NCI-H128 (cell line): ENCODE measurements around the gene SLAMF6.
"Not testable (repeated sequence)": the region's sequence is repeated elsewhere in the genome, so short reads cannot be mapped to it uniquely, and the experiment has no call there.

Experiments used
- DNase-seq: peaks from one replicate; lab custom pipeline; 2025; ENCODE audit not compliant: unreplicated experiment; lab: John Stamatoyannopoulos, UW

The SLAMF6 gene

DNA sequence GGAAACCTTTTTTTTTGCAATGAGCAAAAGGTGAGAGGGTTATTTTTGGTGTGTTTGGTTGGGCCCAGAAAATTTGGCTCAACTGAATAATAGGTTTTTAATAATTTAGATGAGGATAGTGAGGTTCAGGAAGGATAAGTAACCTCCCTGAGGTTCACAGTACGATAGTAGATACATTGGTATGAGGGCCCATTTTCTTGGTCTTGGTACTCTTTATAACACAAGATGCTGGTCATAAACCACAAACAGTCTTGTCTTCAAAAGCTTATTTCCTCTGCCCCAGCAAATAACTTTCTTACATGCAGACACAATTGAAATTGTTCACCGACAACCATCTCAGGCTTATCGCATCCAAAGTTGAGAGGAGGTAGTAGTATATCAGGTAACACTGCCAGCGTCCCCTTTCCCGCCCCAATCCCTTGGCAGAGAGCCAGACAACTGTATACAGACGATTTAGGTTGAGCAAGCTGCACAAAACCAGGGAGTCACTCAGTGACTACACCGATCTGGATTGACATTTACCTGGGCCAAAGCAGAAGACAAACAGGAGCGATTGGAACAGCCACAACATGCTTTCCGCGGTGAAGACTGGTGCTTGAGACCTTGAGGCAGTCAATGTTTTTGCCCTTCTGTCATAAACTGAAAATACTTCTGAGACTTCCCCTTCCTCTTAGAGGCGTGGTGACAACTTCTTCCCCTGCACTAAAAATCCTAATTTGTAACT, at the start of gene SLAMF6:
Gene SLAMF6, minus strand, starts transcription at position 634 of the 724 bp plus-strand sequence. Its CDS starts 63 bp downstream, at position 571.
- no peak for DNase-seq

- DNase-seq, result no peak
Measured at GRCh38 chr1:160570840-160571239, 47.8 kb upstream of the SLAMF6 start.

DNA sequence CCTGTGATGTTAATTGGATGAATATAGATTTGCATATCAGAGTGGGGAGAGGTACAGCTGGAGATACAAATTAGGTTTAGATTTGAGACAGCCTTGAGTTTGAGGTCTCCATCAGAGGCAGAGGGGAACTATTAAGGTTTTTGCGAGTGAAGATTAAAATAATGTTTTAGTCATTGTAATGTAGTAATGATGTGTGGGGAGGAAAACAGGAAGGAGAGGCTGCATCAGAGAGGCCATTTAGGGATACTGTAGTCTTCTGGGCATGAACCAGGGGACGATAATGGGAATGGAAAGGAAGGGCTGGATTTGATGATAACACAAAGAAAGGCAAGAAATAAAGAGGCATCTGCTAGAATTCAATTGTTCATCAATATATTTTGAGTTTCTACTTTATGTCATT, 46.8 kb upstream of the SLAMF6 start:
- no peak for DNase-seq

DNA sequence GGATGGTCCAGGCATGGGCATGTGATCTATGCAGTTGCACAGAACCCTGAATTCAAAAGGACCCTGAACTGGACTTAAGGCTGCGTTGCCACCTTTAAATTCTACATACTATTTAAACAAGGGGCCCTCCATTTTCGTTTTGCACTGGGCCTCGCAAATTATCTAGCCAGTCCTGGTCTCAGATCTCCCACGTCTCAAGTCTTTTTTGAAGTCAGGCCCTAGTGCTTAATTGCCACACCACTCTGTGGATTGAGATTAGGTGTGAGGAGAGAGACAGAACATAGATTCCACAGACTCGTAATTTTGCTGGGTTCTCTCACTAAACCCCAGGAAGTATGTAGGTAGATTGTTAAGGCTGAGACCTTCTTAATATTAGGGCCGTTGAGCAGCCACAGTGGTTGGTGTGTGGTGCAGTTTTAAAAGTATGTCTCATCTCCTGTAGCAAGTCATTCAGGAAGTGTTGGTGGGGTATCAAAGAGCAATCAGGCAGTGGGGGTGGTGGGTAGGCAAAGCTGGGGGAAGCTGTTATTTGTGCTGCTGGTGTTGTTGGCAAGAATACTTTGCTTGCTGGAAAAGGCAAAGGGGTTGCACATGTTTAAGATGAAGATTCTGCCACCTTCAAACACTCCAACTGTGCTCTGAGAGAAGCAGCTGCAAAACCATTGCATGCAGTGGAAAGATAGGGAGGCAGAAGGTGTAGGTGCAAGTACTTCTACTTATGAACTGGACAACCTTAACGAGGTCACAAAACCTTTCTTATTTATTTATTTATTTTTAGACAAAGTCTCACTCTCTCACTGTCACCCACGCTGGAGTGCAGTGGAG, 45.0 kb upstream of the SLAMF6 start:
- no peak for DNase-seq

DNA sequence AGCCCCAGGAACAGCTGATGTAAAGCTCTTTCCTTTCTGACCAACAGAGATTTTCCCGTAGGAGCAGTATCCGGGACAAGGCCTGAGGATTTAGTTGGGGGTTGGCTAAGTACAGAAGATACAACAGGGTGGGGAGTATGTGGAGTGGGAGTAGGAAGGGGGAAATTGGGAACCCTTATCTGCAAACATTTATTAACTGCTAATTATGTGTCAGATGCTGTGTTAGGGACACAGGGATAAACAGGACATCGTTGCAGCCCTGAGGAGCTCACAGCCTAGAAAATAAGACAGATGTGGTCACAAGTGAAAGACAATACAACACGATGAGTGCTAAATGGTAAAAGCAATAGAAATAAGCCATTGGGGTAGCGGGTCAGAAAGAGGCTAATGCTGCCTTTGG, 44.3 kb upstream of the SLAMF6 start:
- no peak for DNase-seq

DNA sequence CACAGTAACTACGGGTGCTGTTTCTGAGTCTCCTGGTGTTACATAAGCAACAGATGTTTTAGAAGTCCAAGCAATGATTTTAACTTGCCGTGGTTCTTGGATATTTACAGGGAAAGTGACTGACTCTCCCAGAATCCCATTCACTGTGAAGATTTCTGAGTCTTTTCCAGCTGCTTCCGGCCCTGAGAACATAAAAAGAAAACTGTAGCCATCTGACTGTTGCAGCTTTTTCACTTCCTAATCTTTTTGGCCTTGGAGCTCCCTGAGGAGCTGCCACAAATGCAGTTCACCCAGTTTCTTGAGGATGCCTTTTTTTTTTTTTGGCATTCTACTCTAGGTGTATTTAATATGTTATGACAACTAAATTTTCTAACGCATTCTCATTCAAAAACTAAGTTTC, 42.5 kb upstream of the SLAMF6 start:
- no peak for DNase-seq

GRCh38 chr1:160563230-160563629, 40.2 kb upstream of the SLAMF6 start:
- not testable (repeated sequence) for DNase-seq

DNA sequence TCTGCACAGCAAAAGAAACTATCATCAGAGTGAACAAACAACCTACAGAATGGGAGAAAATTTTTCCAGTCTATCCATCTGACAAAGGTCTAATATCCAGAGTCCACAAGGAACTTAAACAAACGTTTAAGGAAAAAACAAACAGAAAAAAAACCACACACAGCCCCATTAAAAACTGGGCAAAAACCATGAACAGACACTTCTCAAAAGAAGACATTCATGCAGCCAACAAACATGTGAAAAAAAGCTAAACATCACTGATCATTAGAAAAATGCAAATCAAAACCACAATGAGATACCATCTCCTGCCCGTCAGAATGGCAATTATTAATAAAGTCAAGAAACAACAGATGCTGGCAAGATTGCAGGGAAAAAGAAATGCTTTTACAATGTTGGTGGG, 39.7 kb upstream of the SLAMF6 start:
- not testable (repeated sequence) for DNase-seq

DNA sequence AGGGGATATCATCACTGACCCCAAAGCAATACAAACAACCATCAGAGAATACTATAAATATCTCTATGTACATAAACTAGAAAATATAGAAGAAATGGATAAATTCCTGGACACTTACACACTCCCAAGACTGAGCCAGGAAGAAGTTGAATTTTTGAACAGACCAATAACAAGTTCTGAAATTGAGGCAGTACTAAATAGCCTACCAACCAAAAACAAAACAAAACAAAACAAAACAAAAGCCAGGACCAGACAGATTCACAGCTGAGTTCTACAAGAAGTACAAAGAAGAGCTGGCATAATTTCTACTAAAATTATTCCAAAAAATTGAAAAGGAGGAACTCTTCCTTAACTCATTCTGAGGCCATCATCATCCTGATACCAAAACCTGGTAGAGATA, 37.8 kb upstream of the SLAMF6 start:
- DNase-seq, result no peak

DNA sequence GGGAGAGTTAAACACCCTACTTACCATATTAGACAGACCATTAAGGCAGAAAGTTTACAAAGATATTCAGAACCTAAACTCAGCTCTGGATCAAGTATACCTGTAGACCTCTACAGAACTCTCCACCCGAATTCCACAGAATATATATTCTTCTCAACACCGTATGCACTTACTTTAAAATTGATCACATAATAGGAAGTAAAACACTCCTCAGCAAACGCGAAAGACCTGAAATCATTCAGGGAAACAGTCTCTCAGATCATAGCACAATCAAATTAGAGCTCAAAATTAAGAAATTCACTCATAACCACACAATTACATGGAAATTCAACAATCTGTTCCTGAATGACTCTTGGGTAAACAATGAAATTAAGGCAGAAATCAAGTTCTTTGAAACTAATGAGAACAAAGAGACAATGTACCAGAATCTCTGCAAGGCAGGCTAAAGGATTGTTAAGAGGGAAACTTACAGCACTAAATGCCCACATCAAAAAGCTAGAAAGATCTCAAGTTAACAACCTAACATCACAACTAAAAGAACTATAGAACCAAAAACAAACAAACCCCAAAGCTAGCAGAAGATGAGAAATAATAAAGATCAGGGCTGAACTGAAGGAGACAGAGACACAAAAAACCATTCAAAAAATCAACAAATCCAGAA, 37.1 kb upstream of the SLAMF6 start:
- no peak for DNase-seq

- not testable (repeated sequence) for DNase-seq
Measured at GRCh38 chr1:160559437-160559836, 36.4 kb upstream of the SLAMF6 start.

DNA sequence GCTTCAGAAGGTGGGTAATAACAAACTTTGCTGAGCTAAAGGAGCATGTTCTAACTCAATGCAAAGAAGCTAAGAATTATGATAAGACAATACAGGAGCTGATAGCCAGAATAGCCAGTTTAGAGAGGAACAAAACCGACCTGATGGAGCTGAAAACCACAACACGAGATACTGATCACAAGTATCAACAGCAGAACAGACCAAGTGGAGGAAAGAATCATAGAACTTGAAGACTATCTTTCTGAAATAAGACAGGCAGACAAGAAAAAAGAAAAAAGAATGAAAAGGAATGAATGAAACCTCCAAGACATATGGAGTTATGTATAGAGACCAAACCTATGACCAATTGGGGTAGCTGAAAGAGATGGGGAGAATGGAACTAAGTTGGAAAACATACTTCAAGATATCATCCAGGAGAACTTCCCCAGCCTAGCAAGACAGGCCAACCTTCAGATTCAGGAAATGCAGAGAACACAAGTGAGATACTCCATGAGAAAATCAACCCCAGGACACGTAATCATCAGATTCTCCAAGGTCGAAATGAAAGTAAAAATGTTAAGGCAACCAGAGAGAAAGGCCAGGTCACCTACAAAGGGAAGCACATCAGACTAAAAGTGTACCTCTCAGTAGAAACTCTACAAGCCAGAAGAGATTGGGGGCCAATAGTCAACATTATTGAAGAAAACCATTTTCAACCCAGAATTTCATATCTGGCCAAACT, 35.8 kb upstream of the SLAMF6 start:
- DNase-seq, result no peak

- no peak for DNase-seq
Measured at GRCh38 chr1:160553778-160554177, 30.7 kb upstream of the SLAMF6 start.

DNA sequence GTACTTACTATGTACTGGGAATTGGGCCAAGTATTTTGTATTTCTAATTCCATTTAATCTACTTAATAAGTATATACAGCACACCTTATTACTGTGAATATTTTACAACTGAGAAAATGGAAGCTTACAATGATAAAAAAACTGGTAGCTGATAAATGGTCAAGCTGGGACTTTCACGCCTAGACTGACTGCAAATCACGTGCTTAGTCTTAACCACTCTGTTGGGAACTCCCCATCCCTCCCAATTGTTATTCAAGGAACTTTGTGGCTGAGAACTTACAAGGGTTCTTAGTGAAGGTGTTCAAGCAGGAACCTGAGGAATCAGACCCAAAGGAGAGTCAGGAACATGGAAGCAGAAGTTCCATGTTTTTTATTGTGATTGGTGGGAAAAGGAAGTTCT, 29.4 kb upstream of the SLAMF6 start:
- DNase-seq, result no peak

- DNase-seq, result no peak
Measured at GRCh38 chr1:160550572-160551034, 27.5 kb upstream of the SLAMF6 start.

- no peak for DNase-seq
Measured at GRCh38 chr1:160549665-160550006, 26.6 kb upstream of the SLAMF6 start.

DNA sequence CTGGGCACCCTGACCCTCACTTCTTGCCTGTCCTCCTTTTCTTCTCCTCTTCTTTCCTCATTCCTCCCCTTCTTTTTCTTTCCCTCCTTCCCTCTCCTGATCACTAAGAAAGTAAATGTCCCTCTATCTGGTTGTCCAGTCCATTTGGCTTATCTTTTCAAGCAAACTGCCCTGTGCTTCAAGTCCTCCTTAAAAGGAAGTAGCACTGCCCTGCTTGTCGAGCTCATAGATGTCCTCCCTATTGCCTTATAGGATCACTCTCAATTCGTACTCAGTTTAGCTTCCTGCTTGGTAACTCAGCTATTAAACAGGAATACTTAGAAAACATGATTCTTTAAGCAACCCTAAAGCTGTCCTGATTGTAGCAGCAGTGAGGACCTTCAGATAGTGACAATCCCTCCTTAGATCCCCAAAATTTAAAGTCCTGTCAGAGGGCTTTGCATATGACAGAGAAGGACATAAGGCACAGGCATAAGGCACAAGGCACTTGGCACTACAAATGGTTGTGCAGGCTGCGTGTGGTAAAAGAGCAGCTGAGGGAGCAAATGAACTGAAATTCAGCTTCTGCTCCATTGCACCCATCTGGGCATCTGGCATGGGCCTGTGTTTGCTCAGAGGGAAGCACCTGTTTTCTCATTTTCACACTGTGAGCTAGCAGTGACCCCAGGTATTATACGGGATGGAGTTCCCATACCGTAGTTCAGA, 26.1 kb upstream of the SLAMF6 start:
- DNase-seq, result no peak

- DNase-seq, result no peak
Measured at GRCh38 chr1:160548183-160548582, 25.1 kb upstream of the SLAMF6 start.

GRCh38 chr1:160547422-160547821, 24.4 kb upstream of the SLAMF6 start:
- DNase-seq, result no peak

GRCh38 chr1:160546942-160547341, 23.9 kb upstream of the SLAMF6 start:
- no peak for DNase-seq

- no peak for DNase-seq
Measured at GRCh38 chr1:160544647-160545046, 21.6 kb upstream of the SLAMF6 start.
